ENCODE results near the gene ARRB1. TPM values are rescaled to one million over a fixed set of nuclear protein-coding genes. Genes with fewer than 3 reads are reported as not detected.
A peak's percentile ranks its signal among the peaks of the same experiment; 100 is the strongest.

The ARRB1 gene
- total RNA-seq, 6 experiments from 2014 or later: 10.8 to 14.4 (median 11.2) TPM

- peak overlapping the region; percentile 40 for H3K4me3 Mint-ChIP-seq
- no peaks in the 10 kb centered on the region for H3K9me3 Mint-ChIP-seq
- peak overlapping the region; percentile 75 for H3K27ac Mint-ChIP-seq
- H3K4me1 Mint-ChIP-seq (ENCODE audit: low read depth): peaks cover 75% of the 10 kb centered on the region
- H3K27me3 Mint-ChIP-seq (ENCODE audit: insufficient read depth): no peaks in the 10 kb centered on the region
- peak; percentile 71 for DNase-seq
- TF ChIP-seq, protein P1, sequence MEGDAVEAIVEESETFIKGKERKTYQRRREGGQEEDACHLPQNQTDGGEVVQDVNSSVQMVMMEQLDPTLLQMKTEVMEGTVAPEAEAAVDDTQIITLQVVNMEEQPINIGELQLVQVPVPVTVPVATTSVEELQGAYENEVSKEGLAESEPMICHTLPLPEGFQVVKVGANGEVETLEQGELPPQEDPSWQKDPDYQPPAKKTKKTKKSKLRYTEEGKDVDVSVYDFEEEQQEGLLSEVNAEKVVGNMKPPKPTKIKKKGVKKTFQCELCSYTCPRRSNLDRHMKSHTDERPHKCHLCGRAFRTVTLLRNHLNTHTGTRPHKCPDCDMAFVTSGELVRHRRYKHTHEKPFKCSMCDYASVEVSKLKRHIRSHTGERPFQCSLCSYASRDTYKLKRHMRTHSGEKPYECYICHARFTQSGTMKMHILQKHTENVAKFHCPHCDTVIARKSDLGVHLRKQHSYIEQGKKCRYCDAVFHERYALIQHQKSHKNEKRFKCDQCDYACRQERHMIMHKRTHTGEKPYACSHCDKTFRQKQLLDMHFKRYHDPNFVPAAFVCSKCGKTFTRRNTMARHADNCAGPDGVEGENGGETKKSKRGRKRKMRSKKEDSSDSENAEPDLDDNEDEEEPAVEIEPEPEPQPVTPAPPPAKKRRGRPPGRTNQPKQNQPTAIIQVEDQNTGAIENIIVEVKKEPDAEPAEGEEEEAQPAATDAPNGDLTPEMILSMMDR (IDR thresholded peaks at IDR 0.05): no peak
- no peaks in the 10 kb centered on the region for H3K36me3 Mint-ChIP-seq (ENCODE audit: low read depth)
These were observed 12.8 kb downstream of the ARRB1 start for GRCh38 chr11:75338516-75339208.

DNA sequence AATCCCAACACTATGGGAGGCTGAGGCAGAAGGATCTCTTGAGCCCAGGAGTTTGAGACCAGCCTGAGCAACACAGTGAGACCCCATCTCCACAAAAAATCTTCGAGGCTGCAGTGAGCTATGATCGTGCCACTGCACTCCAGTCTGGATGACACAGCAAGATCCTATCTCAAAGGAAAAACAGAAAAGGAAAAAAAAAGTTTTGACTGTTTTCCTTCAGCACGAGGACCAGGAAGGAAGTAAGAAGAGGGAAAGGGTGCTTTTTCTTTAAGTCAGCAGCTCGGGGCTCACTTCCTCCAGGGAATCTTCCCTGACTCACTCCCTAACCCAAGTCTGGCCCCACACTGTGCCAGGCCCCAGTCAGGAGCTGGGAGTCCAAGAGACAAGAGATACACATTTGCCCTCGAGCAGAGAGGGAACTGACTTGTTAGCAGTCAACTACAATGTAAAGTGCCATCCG is 14.2 kb downstream of the ARRB1 start:
- H3K27ac Mint-ChIP-seq: peak overlapping the region; percentile 85

DNA sequence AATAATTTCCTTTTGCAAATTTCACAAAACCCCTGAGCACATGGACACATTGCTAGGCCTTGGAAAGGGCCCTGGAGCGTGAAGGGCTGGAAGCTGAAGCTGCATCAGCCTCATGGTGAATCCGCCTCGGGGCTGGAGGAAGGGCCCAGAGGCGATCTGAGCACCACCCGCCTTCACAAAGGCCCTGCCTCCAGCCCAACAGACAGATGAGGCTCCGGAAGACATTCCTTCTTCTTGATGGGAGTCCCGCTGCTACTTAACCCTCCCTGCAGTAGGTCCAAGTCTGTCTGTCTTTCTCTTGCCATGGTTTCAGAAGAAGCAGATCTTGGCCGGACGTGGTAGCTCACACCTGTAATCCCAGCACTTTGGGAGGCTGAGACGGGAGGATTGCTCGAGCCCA is 16.5 kb downstream of the ARRB1 start:
- TF ChIP-seq, protein P1 (IDR thresholded peaks at IDR 0.05): no peak
- peaks cover 10% of the 10 kb centered on the region; the same call in 1 of the 2 replicates for H3K36me3 Mint-ChIP-seq (ENCODE audit: low read depth)
- peaks cover 47% of the 10 kb centered on the region for H3K4me1 Mint-ChIP-seq (ENCODE audit: low read depth)
- no peaks in the 10 kb centered on the region for H3K27me3 Mint-ChIP-seq (ENCODE audit: insufficient read depth)
- no peak for DNase-seq
- 0 out of 2 replicates have a peak, but pooled peaks cover 3% of the 10 kb centered on the region for H3K9me3 Mint-ChIP-seq
- H3K27ac Mint-ChIP-seq: no peak overlapping the region
- H3K4me3 Mint-ChIP-seq: no peak overlapping the region

More for the DNA sequence above, 14.2 kb downstream of the ARRB1 start:
- H3K27me3 Mint-ChIP-seq (ENCODE audit: insufficient read depth): no peaks in the 10 kb centered on the region
- H3K4me1 Mint-ChIP-seq (ENCODE audit: low read depth): peaks cover 63% of the 10 kb centered on the region
- peaks cover 3% of the 10 kb centered on the region; the same call in 1 of the 2 replicates for H3K36me3 Mint-ChIP-seq (ENCODE audit: low read depth)
- DNase-seq: peak; percentile 62
- no peaks in the 10 kb centered on the region for H3K9me3 Mint-ChIP-seq
- peak overlapping the region; percentile 58 for H3K4me3 Mint-ChIP-seq
- TF ChIP-seq, protein P1 (IDR thresholded peaks at IDR 0.05): no peak

GRCh38 chr11:75334402-75334891 is 17.0 kb downstream of the ARRB1 start:
- Mint-ChIP-seq H3K36me3 (ENCODE audit: low read depth) (peaks cover 10% of the 10 kb centered on the region; the same call in 1 of the 2 replicates), H3K9me3 (0 out of 2 replicates have a peak, but pooled peaks cover 3% of the 10 kb centered on the region), H3K4me1 (ENCODE audit: low read depth) (peaks cover 46% of the 10 kb centered on the region), H3K4me3 (no peak overlapping the region), H3K27ac (no peak overlapping the region), H3K27me3 (ENCODE audit: insufficient read depth) (no peaks in the 10 kb centered on the region)
- DNase-seq: no peak
- TF ChIP-seq, protein P1 (IDR thresholded peaks at IDR 0.05): no peak

DNA sequence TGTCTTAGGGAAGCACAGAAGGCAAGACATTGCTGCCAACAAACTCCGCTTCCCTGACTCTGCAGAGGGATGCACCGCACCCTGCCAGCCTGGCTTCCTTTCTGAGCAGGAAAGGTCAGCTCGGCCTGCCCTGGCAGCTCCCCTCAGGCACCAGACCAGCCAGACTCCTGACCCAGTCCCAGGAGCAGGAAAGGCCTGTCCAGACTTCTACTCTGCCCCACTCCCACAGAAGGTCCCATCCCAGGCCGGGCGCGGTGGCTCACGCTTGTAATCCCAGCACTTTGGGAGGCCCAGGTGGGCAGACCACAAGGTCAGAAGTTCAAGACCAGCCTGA is 17.7 kb downstream of the ARRB1 start:
- no peaks in the 10 kb centered on the region for H3K27me3 Mint-ChIP-seq (ENCODE audit: insufficient read depth)
- DNase-seq: no peak
- no peak overlapping the region for H3K27ac Mint-ChIP-seq
- TF ChIP-seq, protein P1 (IDR thresholded peaks at IDR 0.05): no peak
- no peak overlapping the region for H3K4me3 Mint-ChIP-seq
- H3K9me3 Mint-ChIP-seq: 0 out of 2 replicates have a peak, but pooled peaks cover 3% of the 10 kb centered on the region
- peaks cover 46% of the 10 kb centered on the region for H3K4me1 Mint-ChIP-seq (ENCODE audit: low read depth)
- H3K36me3 Mint-ChIP-seq (ENCODE audit: low read depth): peaks cover 10% of the 10 kb centered on the region; the same call in 1 of the 2 replicates

All from HFFc6 (cell line).